ENCODE data around the gene VANGL2. TPM values are rescaled to one million over a fixed set of nuclear protein-coding genes. Genes with fewer than 3 reads are reported as not detected.

VANGL2 gene
- total RNA-seq, 6 experiments from 2014 or later, result not detected

GRCh38 chr1:160403244-160403643, 2.9 kb downstream of the VANGL2 start:
- Mint-ChIP-seq H3K4me1 (ENCODE audit: low read depth) (no peaks in the 10 kb centered on the region), H3K27me3 (ENCODE audit: insufficient read depth) (peaks cover 61% of the 10 kb centered on the region), H3K9me3 (no peaks in the 10 kb centered on the region), H3K4me3 (no peak overlapping the region), H3K27ac (no peak overlapping the region), H3K36me3 (ENCODE audit: low read depth) (no peaks in the 10 kb centered on the region)
- no peak for TF ChIP-seq CTCF (IDR thresholded peaks at IDR 0.05)
- no peak for DNase-seq

- H3K36me3 Mint-ChIP-seq (ENCODE audit: low read depth), result no peaks in the 10 kb centered on the region
- no peaks in the 10 kb centered on the region for H3K9me3 Mint-ChIP-seq
- no peak overlapping the region for H3K4me3 Mint-ChIP-seq
- no peak for DNase-seq
- H3K27ac Mint-ChIP-seq, result no peak overlapping the region
- H3K27me3 Mint-ChIP-seq (ENCODE audit: insufficient read depth), result peaks cover 62% of the 10 kb centered on the region
- TF ChIP-seq CTCF (IDR thresholded peaks at IDR 0.05), result no peak
- no peaks in the 10 kb centered on the region for H3K4me1 Mint-ChIP-seq (ENCODE audit: low read depth)
Observed at GRCh38 chr1:160404094-160404493, 3.7 kb downstream of the VANGL2 start.

GRCh38 chr1:160405331-160405877, 5.0 kb downstream of the VANGL2 start:
- TF ChIP-seq CTCF (IDR thresholded peaks at IDR 0.05), result no peak
- Mint-ChIP-seq H3K4me3 (no peak overlapping the region), H3K27me3 (ENCODE audit: insufficient read depth) (peaks cover 65% of the 10 kb centered on the region), H3K9me3 (no peaks in the 10 kb centered on the region), H3K27ac (no peak overlapping the region), H3K36me3 (ENCODE audit: low read depth) (no peaks in the 10 kb centered on the region), H3K4me1 (ENCODE audit: low read depth) (no peaks in the 10 kb centered on the region)
- no peak for DNase-seq

- Mint-ChIP-seq H3K4me3 (no peak overlapping the region), H3K9me3 (no peaks in the 10 kb centered on the region), H3K36me3 (ENCODE audit: low read depth) (no peaks in the 10 kb centered on the region), H3K27me3 (ENCODE audit: insufficient read depth) (peaks cover 70% of the 10 kb centered on the region), H3K4me1 (ENCODE audit: low read depth) (no peaks in the 10 kb centered on the region), H3K27ac (no peak overlapping the region)
- no peak for TF ChIP-seq CTCF (IDR thresholded peaks at IDR 0.05)
- DNase-seq, result no peak
Observed at GRCh38 chr1:160406131-160406968, 6.0 kb downstream of the VANGL2 start.

GRCh38 chr1:160407839-160408801, 7.8 kb downstream of the VANGL2 start:
- TF ChIP-seq CTCF (IDR thresholded peaks at IDR 0.05), result no peak
- H3K27ac Mint-ChIP-seq, result no peak overlapping the region
- H3K4me3 Mint-ChIP-seq, result no peak overlapping the region
- peaks cover 63% of the 10 kb centered on the region for H3K27me3 Mint-ChIP-seq (ENCODE audit: insufficient read depth)
- no peak for DNase-seq
- H3K36me3 Mint-ChIP-seq (ENCODE audit: low read depth), result no peaks in the 10 kb centered on the region
- no peaks in the 10 kb centered on the region for H3K9me3 Mint-ChIP-seq
- H3K4me1 Mint-ChIP-seq (ENCODE audit: low read depth), result no peaks in the 10 kb centered on the region

All from HFFc6 (cell line).